Measurements from ENCODE around the gene SLC37A3.

GRCh38 chr7:140347218-140347617, 51.1 kb downstream of the SLC37A3 start:
- TF ChIP-seq EP300 (IDR thresholded peaks at IDR 0.05), result no peak
- TF ChIP-seq CTCF (IDR thresholded peaks at IDR 0.05), result no peak
- TF ChIP-seq POLR2AphosphoS5 (IDR thresholded peaks at IDR 0.05), result no peak

Data from upper lobe of left lung (tissue), 4 donors.